HG02588 (cell line): ENCODE measurements around the gene ADAMTS9.

Experiments
- ATAC-seq: cut with Tn5 transposase; IDR thresholded peaks from one replicate; pipeline ENCODE4 v1.9.1; 2021; ENCODE audit warnings: mild to moderate bottlenecking, moderate library complexity; ENCODE audit not compliant: unreplicated experiment

The ADAMTS9 gene

GRCh38 chr3:64687781-64688604 lies at the start of gene ADAMTS9:
ADAMTS9 (minus strand) TSS chr3:64688000; CDS start chr3:64687657, 343 bp downstream.
- ATAC-seq: no peak

GRCh38 chr3:64732576-64732975 lies 44.8 kb upstream of the ADAMTS9 start:
- ATAC-seq: no peak

GRCh38 chr3:64730681-64731080 lies 42.9 kb upstream of the ADAMTS9 start:
- no peak for ATAC-seq

- ATAC-seq: no peak
Measured at GRCh38 chr3:64728994-64729393, 41.2 kb upstream of the ADAMTS9 start.

GRCh38 chr3:64728428-64728827 lies 40.6 kb upstream of the ADAMTS9 start:
- no peak for ATAC-seq

- no peak for ATAC-seq
Measured at GRCh38 chr3:64726414-64727090, 38.8 kb upstream of the ADAMTS9 start.

GRCh38 chr3:64718976-64719375 lies 31.2 kb upstream of the ADAMTS9 start:
- ATAC-seq: no peak

- ATAC-seq: no peak
Measured at GRCh38 chr3:64717872-64718613, 30.2 kb upstream of the ADAMTS9 start.

- ATAC-seq: no peak
Measured at GRCh38 chr3:64717411-64717810, 29.6 kb upstream of the ADAMTS9 start.

- ATAC-seq: no peak
Measured at GRCh38 chr3:64716110-64716710, 28.4 kb upstream of the ADAMTS9 start.

- no peak for ATAC-seq
Measured at GRCh38 chr3:64715211-64715982, 27.6 kb upstream of the ADAMTS9 start.

GRCh38 chr3:64708456-64708855 lies 20.7 kb upstream of the ADAMTS9 start:
- ATAC-seq: no peak

GRCh38 chr3:64705946-64706345 lies 18.1 kb upstream of the ADAMTS9 start:
- no peak for ATAC-seq

GRCh38 chr3:64696896-64697295 lies 9.1 kb upstream of the ADAMTS9 start:
- no peak for ATAC-seq

GRCh38 chr3:64694114-64694513 lies 6.3 kb upstream of the ADAMTS9 start:
- ATAC-seq: no peak

- no peak for ATAC-seq
Measured at GRCh38 chr3:64693031-64693430, 5.2 kb upstream of the ADAMTS9 start.

- no peak for ATAC-seq
Measured at GRCh38 chr3:64691051-64691450, 3.3 kb upstream of the ADAMTS9 start.

GRCh38 chr3:64687086-64687780 lies 567 bp downstream of the ADAMTS9 start:
- no peak for ATAC-seq

- no peak for ATAC-seq
Measured at GRCh38 chr3:64686446-64686908, 1.3 kb downstream of the ADAMTS9 start.
